ENCODE measurements around the gene NPAS3. TPM values are rescaled to one million over a fixed set of nuclear protein-coding genes. Genes with fewer than 3 reads are reported as not detected.

The NPAS3 gene
- total RNA-seq, 3 donors from 2014 or later: 0.96 to 4.0 (median 2.0) TPM

GRCh38 chr14:32967421-32967820 lies 28.7 kb downstream of the NPAS3 start:
- Histone ChIP-seq H3K9me3 (no peaks in the 10 kb centered on the region), H3K4me1 (no peaks in the 10 kb centered on the region), H3K4me3 (no peak overlapping the region), H3K27me3 (no peaks in the 10 kb centered on the region), H3K27ac (no peak overlapping the region), H3K36me3 (no peaks in the 10 kb centered on the region)
- DNase-seq (ENCODE audit: low spot score in 2 of 2): no peak
- TF ChIP-seq CTCF (IDR thresholded peaks at IDR 0.05) (no peak), POLR2AphosphoS5 (IDR thresholded peaks at IDR 0.05) (no peak), POLR2A (IDR thresholded peaks at IDR 0.05) (no peak)
- intact Hi-C loops (cut with DNase I; ENCODE audit: low total_unique reads): no loop called here

- H3K4me1 ChIP-seq: no peaks in the 10 kb centered on the region
- no peaks in the 10 kb centered on the region for H3K27me3 ChIP-seq
- no peak overlapping the region for H3K27ac ChIP-seq
- no peak for DNase-seq (ENCODE audit: low spot score in 2 of 2)
- intact Hi-C loops (cut with DNase I; ENCODE audit: low total_unique reads): no loop called here
- no peak overlapping the region for H3K4me3 ChIP-seq
- H3K36me3 ChIP-seq: no peaks in the 10 kb centered on the region
- no peaks in the 10 kb centered on the region for H3K9me3 ChIP-seq
- TF ChIP-seq POLR2A (IDR thresholded peaks at IDR 0.05) (no peak), POLR2AphosphoS5 (IDR thresholded peaks at IDR 0.05) (no peak), CTCF (IDR thresholded peaks at IDR 0.05) (no peak)
Observed at GRCh38 chr14:32968972-32969544, 30.4 kb downstream of the NPAS3 start.

GRCh38 chr14:32977913-32978312 lies 39.2 kb downstream of the NPAS3 start:
- no peaks in the 10 kb centered on the region for H3K4me1 ChIP-seq
- H3K27me3 ChIP-seq: no peaks in the 10 kb centered on the region
- H3K4me3 ChIP-seq: no peak overlapping the region
- no peaks in the 10 kb centered on the region for H3K9me3 ChIP-seq
- no peak for TF ChIP-seq POLR2AphosphoS5 (IDR thresholded peaks at IDR 0.05)
- no peak for TF ChIP-seq CTCF (IDR thresholded peaks at IDR 0.05)
- TF ChIP-seq POLR2A (IDR thresholded peaks at IDR 0.05): no peak
- H3K27ac ChIP-seq: no peak overlapping the region
- DNase-seq (ENCODE audit: low spot score in 2 of 2): no peak
- intact Hi-C loops (cut with DNase I; ENCODE audit: low total_unique reads): loop anchor here (10.0 kb wide), 1 partner anchor 447 kb away; no protein-coding TSS in a partner anchor
- H3K36me3 ChIP-seq: no peaks in the 10 kb centered on the region

GRCh38 chr14:32978691-32979255 lies 40.1 kb downstream of the NPAS3 start:
- TF ChIP-seq POLR2AphosphoS5 (IDR thresholded peaks at IDR 0.05) (no peak), POLR2A (IDR thresholded peaks at IDR 0.05) (no peak), CTCF (IDR thresholded peaks at IDR 0.05) (no peak)
- no peaks in the 10 kb centered on the region for H3K4me1 ChIP-seq
- intact Hi-C loops (cut with DNase I; ENCODE audit: low total_unique reads): loop anchor here (10.0 kb wide), 1 partner anchor 446 kb away; no protein-coding TSS in a partner anchor
- H3K27ac ChIP-seq: no peak overlapping the region
- no peak for DNase-seq (ENCODE audit: low spot score in 2 of 2)
- H3K27me3 ChIP-seq: no peaks in the 10 kb centered on the region
- H3K36me3 ChIP-seq: no peaks in the 10 kb centered on the region
- H3K4me3 ChIP-seq: no peak overlapping the region
- no peaks in the 10 kb centered on the region for H3K9me3 ChIP-seq

GRCh38 chr14:32980178-32980901 lies 41.7 kb downstream of the NPAS3 start:
- DNase-seq (ENCODE audit: low spot score in 2 of 2): no peak
- Histone ChIP-seq H3K27me3 (no peaks in the 10 kb centered on the region), H3K27ac (no peak overlapping the region), H3K36me3 (no peaks in the 10 kb centered on the region), H3K4me3 (no peak overlapping the region), H3K4me1 (no peaks in the 10 kb centered on the region), H3K9me3 (no peaks in the 10 kb centered on the region)
- intact Hi-C loops (cut with DNase I; ENCODE audit: low total_unique reads): no loop called here
- no peak for TF ChIP-seq CTCF (IDR thresholded peaks at IDR 0.05)
- TF ChIP-seq POLR2A (IDR thresholded peaks at IDR 0.05): no peak
- TF ChIP-seq POLR2AphosphoS5 (IDR thresholded peaks at IDR 0.05): no peak

All from breast epithelium (tissue), 4 donors.